CD4-positive, alpha-beta T cell treated with Interleukin-6 at 100 ng/mL for 8 hours (primary cell): ENCODE results near the gene TGFB1.
"Not testable (repeated sequence)": the region's sequence is repeated elsewhere in the genome, so short reads cannot be mapped to it uniquely, and the experiment has no call there.

Experiments used
- DNase-seq: peaks from one replicate; pipeline ENCODE4 v3.0.0-alpha.2; 2020; ENCODE audit warnings: mixed read lengths, low spot score

Gene TGFB1

DNA sequence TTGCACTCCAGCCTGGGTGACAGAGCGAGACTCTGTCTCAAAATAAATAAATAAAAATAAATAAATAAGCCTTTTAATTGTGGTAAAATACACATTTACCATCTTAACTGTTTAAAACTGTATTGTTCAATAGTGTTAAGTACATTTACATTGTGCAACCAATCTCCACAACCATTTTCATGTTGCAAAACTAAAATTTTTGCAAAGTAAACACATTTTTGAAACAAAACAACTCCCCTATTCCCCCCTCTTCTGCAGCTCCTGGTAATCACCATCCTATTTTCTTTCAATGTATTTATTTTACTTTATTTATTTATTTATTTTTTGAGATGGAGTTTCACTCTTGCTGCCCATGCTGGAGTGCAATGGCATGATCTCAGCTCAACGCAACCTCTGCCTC lies 16.0 kb upstream of the TGFB1 start:
- DNase-seq, result no peak

DNA sequence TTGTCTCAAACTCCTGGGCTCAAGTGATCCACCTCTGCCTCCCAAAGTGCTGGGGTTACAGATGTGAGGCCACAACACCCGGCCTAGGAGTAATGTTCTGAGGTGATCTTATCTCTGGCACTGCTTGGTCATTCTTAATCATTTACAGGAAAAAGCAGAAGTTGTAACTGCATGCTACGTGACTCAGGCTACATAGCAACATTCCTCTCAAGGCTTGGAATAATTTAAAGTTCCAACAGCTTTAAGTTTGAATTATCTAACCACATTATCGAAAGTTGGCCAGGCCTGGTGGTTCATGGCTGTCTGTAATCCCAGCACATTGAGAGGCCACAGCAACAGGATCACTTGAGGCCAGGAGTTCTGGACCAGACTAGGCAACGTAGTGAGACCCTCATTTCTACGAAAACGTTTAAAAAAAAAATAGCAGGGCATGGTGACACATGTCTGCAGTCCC lies 14.2 kb upstream of the TGFB1 start:
- DNase-seq, result no peak

DNA sequence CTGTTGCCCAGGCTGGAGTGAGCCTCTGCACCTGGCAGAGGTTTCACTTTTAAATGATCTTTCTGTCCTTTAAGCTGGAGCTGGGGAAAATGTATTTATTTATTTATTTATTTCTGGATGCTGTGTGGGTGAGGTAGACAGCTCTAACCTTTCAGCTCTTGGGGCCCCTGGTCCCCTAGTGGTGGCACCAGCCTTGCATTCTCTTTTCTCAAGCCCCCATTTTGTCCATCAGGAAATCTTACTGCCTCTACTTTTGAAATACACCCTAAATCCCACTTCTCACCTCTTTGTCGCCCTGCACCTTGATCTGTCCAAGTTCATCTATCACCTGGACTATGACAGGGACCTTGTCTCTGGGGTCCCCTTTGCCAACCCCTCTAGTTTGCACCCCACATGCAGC lies 12.4 kb upstream of the TGFB1 start:
- DNase-seq, result no peak

DNA sequence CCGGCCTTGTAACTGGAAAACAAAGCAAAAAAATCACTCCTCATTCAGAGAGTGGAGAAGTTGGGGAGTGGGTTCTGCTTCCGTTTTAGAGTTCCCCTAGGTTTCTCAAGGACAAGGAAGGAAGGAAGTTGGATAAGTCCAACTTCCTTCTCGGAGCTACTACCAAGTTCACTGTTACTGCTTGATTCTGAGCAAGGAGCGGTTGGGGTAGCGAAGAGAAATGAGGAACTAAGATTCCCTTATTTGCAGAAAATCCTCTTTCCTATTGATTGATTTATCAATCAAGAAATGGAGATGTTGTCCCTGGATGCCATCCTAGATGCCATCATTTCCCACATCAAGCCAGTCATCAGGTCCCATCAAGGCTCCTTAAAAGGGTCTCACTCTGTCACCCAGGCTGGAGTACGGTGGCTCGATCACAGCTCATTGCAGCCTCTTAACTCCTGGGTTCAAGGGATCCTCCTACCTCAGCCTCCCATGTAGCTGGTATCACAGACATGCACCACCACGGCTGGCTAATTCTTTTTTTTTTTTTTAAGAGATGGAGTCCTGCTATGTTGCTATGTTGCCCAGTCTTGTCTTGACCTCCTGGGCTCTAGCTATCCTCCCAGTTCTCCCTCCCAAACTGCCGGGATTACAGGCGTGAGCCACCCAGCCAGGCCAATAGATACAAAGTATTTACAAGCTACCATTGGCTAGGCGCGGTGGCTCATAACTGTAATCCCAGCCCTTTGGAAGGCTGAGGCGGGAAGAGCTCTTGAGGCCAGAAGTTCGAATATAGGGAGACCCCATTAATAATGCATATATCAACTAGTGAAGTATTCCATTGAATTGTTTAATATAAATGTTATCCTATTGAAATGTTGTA lies 11.0 kb upstream of the TGFB1 start:
- DNase-seq, result no peak

DNA sequence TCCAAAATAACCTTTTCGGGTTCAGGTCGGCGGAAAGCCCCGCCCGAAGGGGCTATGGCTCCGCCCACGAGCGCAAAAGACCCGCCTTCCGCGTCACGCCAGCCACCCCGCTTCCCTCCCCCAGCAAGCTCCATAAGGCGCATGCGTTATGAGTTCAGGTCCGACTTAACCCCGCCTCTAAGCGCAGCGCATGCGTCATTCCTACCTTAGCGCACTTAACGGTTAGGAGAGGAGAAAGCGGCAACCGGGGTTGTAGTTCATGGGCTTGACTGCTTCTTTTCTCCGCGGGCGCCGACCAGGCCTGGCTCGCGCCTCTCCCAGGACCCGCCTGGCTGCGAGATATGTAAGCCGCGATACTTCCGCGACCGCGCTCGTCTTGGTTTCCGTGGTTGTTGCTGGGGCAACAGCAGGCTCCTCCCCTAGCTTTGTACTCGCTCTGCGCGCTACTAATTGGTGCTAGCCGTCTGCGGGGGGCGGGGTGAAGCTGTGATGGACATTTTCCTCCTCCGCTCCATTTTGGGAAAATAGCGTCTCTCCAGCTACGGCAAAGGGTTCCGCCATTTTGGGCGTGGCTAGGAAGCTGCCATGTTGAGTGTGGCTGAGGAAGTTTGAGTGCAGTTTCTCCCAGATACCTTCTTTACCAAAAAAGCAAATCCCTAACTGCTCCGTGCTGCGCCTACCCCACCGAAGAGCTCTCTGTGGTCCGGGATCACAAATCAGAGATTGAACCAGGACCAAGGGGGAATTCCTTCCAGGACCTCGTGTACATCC lies 10.2 kb upstream of the TGFB1 start, which contains the start of gene B9D2:
TSS of gene B9D2 (minus strand) at position 397 of the 771 bp plus-strand sequence. CDS start 630 bp downstream, outside the sequence.
- peak; percentile 99 for DNase-seq

- DNase-seq, result no peak
Measured at GRCh38 chr19:41363371-41363752, 9.6 kb upstream of the TGFB1 start.

DNA sequence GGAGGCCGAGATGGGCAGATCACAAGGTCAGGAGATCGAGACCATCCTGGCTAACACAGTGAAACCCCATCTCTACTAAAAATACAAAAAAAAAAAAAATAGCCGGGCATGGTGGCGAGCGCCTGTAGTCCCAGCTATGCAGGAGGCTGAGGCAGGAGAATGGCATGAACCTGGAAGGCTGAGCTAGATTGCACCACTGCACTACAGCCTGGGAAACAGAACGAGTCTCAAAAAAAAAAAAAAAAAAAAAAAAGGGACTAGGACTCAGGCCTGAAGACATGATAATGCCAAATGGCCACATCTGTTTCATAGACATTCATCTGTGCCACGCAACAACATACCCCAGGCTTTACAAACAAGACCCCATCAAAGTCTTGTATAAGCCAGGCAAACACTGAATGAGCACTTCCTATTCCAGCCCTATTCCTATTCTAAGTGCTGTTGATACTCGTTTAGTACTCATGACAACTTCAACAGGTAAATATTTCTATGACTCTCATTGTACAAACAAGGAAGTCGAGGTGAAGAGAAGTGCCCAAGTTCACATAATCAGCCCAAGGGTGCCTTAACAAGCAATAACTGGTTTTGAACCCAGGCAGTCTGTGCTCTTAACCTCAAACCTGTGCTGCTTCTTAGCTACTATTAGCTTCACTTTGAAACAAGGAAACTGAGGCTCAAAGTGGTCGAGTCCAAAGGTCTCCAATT lies 8.6 kb upstream of the TGFB1 start:
- DNase-seq, result no peak

DNA sequence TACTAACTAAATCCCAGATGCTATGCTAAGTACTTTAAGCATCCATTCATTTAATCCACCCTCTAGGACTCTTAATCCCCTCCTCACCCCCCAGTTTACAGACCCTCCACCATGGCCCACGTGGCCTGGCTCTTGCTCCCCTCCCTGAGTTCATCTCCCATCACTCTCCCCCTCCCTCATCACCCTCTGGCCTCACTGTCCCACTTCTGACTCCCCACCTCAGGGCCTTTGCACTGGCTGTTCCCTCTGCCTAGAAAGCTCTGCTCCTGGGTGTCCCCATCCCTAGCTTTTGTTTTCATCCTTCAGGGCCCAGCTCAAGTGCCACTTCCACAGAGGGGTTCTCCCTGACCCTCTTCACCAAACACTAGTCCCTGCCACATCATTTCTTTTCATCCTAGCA lies 6.0 kb upstream of the TGFB1 start:
- no peak for DNase-seq

- no peak for DNase-seq
Measured at GRCh38 chr19:41357746-41358145, 4.0 kb upstream of the TGFB1 start.

DNA sequence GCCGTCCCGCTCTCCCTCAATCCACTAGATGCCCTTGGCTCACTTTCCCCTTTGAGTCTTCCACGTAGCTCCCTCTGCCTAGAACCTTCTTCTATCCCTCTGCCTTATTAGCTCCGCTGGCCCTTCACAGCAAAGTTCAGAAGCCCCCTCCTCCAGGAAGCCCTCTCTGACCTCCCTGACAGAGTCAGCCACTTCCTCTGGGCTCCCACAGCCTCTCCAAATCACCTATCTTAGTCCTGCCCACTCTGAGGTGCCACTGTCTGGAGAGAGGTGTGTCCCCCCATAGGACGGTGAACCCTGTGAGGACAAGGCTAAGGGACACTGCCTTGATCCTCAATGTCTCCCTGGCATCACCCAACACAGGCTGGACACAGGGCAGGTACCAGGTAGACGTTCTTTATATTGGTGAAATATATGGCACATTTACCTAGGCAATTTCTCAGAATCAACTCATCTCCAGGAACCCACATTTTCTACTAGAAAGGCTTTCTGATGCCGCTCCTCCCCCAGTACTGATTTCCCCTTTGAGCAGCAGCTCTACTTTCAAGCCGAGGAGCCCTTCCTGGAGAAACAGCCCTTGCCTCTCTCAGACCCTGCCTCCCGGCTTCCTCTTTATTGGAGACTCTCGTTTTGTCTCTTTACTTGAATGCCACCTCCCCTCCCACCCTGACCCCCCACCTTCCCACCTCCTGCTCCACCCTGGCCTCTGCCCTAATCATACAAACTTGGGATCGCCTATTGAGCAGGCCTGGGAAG lies 3.4 kb upstream of the TGFB1 start:
- DNase-seq, result peak; percentile 51

- no peak for DNase-seq
Measured at GRCh38 chr19:41355802-41356201, 2.1 kb upstream of the TGFB1 start.

GRCh38 chr19:41355035-41355434 lies 1.3 kb upstream of the TGFB1 start:
- no peak for DNase-seq

DNA sequence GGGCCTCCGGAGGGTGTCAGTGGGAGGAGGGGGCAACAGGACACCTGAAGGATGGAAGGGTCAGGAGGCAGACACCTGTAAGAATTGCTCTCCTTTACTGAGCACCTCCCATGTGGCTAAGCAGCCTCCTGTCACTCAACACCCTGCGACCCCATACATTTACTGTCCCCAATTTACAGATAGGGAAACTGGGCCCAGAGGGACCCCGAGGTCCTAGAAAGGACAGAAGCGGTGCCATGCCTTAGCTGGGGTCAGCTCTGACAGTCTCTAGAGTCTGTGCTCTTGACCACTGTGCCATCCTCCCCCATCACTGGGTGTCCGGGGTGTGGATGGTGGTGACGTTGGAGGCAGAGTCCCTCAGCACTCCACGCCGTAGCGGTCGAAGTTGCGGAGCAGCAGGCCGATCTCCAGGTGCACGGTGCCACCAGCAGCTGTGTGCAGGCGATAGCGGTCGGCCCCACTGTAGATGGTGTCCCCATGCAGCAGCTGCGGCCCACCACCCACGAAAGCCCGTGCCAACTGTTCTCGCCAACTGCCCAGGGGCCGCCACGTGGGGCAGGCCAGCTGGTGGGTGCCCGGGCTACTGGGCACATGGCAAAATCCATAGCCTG lies 726 bp upstream of the TGFB1 start:
- no peak for DNase-seq

DNA sequence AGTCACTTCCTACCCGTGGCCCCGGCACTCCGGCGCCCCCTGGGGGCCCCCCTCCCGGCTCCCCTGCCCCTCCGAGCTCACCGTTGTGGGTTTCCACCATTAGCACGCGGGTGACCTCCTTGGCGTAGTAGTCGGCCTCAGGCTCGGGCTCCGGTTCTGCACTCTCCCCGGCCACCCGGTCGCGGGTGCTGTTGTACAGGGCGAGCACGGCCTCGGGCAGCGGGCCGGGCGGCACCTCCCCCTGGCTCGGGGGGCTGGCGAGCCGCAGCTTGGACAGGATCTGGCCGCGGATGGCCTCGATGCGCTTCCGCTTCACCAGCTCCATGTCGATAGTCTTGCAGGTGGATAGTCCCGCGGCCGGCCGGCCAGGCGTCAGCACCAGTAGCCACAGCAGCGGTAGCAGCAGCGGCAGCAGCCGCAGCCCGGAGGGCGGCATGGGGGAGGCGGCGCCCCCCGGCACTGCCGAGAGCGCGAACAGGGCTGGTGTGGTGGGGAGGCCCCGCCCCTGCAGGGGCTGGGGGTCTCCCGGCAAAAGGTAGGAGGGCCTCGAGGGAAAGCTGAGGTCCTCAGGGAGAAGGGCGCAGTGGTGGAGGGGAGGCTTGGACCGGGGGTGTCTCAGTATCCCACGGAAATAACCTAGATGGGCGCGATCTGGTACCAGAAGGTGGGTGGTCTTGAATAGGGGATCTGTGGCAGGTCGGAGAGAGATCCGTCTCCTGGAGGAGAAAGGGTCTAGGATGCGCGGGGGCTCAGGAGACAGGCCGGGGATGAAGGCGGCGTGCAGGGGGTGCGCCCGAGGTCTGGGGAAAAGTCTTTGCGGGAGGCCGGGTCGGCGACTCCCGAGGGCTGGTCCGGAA lies 885 bp downstream of the TGFB1 start:
- DNase-seq, result peak; percentile 76

GRCh38 chr19:41352279-41352608 lies 1.5 kb downstream of the TGFB1 start:
- DNase-seq, result no peak

GRCh38 chr19:41351339-41352245 lies 2.1 kb downstream of the TGFB1 start:
- peak; percentile 82 for DNase-seq

DNA sequence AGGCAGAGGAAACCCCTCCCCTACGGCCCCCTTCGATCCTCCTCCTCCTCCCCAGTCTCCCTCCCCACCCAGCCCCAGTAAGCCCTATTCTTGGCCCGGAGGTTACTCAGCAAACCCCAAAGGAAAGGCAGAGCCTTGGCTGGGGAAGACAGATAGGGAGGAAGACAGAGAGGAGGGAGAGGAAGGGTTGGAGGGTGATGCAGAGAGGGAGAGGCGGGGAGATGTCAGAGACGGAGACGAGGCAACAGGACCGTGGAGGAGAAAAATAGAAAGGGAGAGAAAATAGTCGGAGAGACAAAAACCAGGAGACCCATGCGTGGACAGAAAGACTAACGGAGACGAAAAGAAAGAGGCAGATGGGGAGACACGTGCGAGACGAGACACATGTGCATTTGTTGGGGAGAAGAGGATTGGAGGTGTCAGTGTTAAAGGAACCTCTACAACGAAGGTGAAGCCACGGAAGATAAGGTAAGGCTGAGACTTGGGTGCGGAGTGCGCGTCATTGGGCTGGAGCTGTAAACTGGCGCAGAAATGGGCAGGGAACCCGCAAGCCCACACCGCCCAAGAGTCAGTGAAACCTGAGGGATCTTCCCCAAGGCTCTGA lies 2.9 kb downstream of the TGFB1 start:
- no peak for DNase-seq

DNA sequence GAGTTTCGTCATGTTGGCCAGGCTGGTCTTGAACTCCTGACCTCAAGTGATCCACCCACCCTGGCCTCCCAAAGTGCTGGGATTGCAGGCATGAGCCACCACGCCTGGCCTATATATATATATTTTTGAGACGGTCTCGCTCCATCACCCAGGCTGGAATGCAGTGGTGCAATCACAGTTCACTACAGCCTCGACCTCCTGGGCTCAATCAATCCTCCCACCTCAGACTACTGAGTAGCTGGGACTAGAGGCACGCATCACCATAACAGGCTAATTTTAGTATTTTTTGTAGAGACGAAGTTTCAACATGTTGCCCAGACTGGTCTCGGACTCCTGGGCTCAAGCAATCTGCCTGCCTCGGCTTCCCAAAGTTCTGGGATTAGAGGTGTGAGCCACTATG lies 6.8 kb downstream of the TGFB1 start:
- not testable (repeated sequence) for DNase-seq

- no peak for DNase-seq
Measured at GRCh38 chr19:41344162-41344561, 9.6 kb downstream of the TGFB1 start.
